Left ventricle myocardium superior (tissue), 1 donor: ENCODE data around the gene TMEM150B. TPM values are rescaled to one million over a fixed set of nuclear protein-coding genes. Genes with fewer than 3 reads are reported as not detected.
"Not testable (repeated sequence)": the region's sequence is repeated elsewhere in the genome, so short reads cannot be mapped to it uniquely, and the experiment has no call there.

Source experiments
- ATAC-seq: fragments of 200-7000 bp; cut with Tn5 transposase; one replicate; pipeline ENCODE4 v1.9.1; 2020; ENCODE audit warnings: mild to moderate bottlenecking, moderate library complexity
- DNase-seq: peaks from one replicate; pipeline ENCODE4 v3.0.0-alpha.2; 2020
- intact Hi-C: fragments of 100-400 bp; cut with micrococcal nuclease; formaldehyde crosslinking; loops from one replicate; pipeline ENCODE4 v1.11.0; 2022
- total RNA-seq: library from RNA; stranded (reverse); fragmentation: NEBNext Ultra II Directional; extraction: Animal tissue kit (Norgen Biotek cat#: 25700); gene quantifications from one replicate; pipeline ENCODE4 v1.2.1, GENCODE V29; 2021
- donor health status: DM: no; HTN: yes; CAD: no; lungs with severe emphysema.

TMEM150B gene
- total RNA-seq, 1 donor from 2014 or later: 1.2 TPM

- peak; percentile 83 for DNase-seq
- intact Hi-C loops: no loop called here
- peak; percentile 4 for ATAC-seq
Observed at GRCh38 chr19:55341171-55341588, 16.0 kb upstream of the TMEM150B start.

GRCh38 chr19:55340784-55341147, 15.6 kb upstream of the TMEM150B start:
- DNase-seq (no peak), ATAC-seq (no peak)
- intact Hi-C loops: no loop called here

GRCh38 chr19:55339889-55340783, 15.0 kb upstream of the TMEM150B start:
- intact Hi-C loops: no loop called here
- ATAC-seq (no peak), DNase-seq (no peak)

- peak; percentile 92 for ATAC-seq
- intact Hi-C loops: no loop called here
- DNase-seq: peak; percentile 100
Observed at GRCh38 chr19:55339105-55339888, 14.2 kb upstream of the TMEM150B start, which contains the start of gene KMT5C. Gene KMT5C, plus strand, starts transcription at chr19:55339876. Its CDS starts 2,061 bp downstream, at chr19:55341937.

GRCh38 chr19:55336101-55336500, 11.0 kb upstream of the TMEM150B start:
- intact Hi-C loops: no loop called here
- DNase-seq: no peak
- ATAC-seq: no peak

- intact Hi-C loops: no loop called here
- DNase-seq (no peak), ATAC-seq (no peak)
Observed at GRCh38 chr19:55333870-55334269, 8.7 kb upstream of the TMEM150B start.

- not testable (repeated sequence) for ATAC-seq
Observed at GRCh38 chr19:55329791-55330190, 4.7 kb upstream of the TMEM150B start.

GRCh38 chr19:55328774-55329318, 3.7 kb upstream of the TMEM150B start:
- ATAC-seq, intact Hi-C loops, DNase-seq: not testable (repeated sequence)

More at GRCh38 chr19:55329791-55330190, 4.7 kb upstream of the TMEM150B start:
- intact Hi-C loops, DNase-seq: not testable (repeated sequence)

GRCh38 chr19:55324662-55325061, 479 bp downstream of the TMEM150B start:
- intact Hi-C loops: no loop called here
- no peak for DNase-seq
- no peak for ATAC-seq

- intact Hi-C loops: no loop called here
- ATAC-seq (no peak), DNase-seq (no peak)
Observed at GRCh38 chr19:55322204-55322885, 2.8 kb downstream of the TMEM150B start.

- intact Hi-C loops: no loop called here
- DNase-seq (no peak), ATAC-seq (no peak)
Observed at GRCh38 chr19:55321466-55322137, 3.5 kb downstream of the TMEM150B start.

GRCh38 chr19:55320844-55321419, 4.2 kb downstream of the TMEM150B start:
- no peak for DNase-seq
- intact Hi-C loops: no loop called here
- ATAC-seq: no peak

GRCh38 chr19:55319785-55320184, 5.4 kb downstream of the TMEM150B start:
- intact Hi-C loops: no loop called here
- DNase-seq: peak; percentile 60
- ATAC-seq: peak; percentile 65

- intact Hi-C loops: no loop called here
- no peak for DNase-seq
- no peak for ATAC-seq
Observed at GRCh38 chr19:55316646-55317045, 8.5 kb downstream of the TMEM150B start.

- ATAC-seq (no peak), DNase-seq (no peak)
- intact Hi-C loops: no loop called here
Observed at GRCh38 chr19:55315956-55316525, 9.1 kb downstream of the TMEM150B start.

GRCh38 chr19:55314396-55314795, 10.7 kb downstream of the TMEM150B start:
- ATAC-seq (no peak), DNase-seq (no peak)
- intact Hi-C loops: no loop called here

GRCh38 chr19:55312621-55313512, 12.3 kb downstream of the TMEM150B start:
- DNase-seq (no peak), ATAC-seq (no peak)
- intact Hi-C loops: no loop called here
